Measurements from ENCODE around the gene SH3RF2. TPM values are rescaled to one million over a fixed set of nuclear protein-coding genes. Genes with fewer than 3 reads are reported as not detected.
"Not testable (repeated sequence)": the region's sequence is repeated elsewhere in the genome, so short reads cannot be mapped to it uniquely, and the experiment has no call there.

SH3RF2 gene, protein sequence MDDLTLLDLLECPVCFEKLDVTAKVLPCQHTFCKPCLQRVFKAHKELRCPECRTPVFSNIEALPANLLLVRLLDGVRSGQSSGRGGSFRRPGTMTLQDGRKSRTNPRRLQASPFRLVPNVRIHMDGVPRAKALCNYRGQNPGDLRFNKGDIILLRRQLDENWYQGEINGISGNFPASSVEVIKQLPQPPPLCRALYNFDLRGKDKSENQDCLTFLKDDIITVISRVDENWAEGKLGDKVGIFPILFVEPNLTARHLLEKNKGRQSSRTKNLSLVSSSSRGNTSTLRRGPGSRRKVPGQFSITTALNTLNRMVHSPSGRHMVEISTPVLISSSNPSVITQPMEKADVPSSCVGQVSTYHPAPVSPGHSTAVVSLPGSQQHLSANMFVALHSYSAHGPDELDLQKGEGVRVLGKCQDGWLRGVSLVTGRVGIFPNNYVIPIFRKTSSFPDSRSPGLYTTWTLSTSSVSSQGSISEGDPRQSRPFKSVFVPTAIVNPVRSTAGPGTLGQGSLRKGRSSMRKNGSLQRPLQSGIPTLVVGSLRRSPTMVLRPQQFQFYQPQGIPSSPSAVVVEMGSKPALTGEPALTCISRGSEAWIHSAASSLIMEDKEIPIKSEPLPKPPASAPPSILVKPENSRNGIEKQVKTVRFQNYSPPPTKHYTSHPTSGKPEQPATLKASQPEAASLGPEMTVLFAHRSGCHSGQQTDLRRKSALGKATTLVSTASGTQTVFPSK
- total RNA-seq, result 267 TPM
- long read RNA-seq, partial matches to known transcripts, result 162 of 171 reads
- long read RNA-seq, other reads (novel, unspliced or antisense), result 9 of 171 reads

DNA sequence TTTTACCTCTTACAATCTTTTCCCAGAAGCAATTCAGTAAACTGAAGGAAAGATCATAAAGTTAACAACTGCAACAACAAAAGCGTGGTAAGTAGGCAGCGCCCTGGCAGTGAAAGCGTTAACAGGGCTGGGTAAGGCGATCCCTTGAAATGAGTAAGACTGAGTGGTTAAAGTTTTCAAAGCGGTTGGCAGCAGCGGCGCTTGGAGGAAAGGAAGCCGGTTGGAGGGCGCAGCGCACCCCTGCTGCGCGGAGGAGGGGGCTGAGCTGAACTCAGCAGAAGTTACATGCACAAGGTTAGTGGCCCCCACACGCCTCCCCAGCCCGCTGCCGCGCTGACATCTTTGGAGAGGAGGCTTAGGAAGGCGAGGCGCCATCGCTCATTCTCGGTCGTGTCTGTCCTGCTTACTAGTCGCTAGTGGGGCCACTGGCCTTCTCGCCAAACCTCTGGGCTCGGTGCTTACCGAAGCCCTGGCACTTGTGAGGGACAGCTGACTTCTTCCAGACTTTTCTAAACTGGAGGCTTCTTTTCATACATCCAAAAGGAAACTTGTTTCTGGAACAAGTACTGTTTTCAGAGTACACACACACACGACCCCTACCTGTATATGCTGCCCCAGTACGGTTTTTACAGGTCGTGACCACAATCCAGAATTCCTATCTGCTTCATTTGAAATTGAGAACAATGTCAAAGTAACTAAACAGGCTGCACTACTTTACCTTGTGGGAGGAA is at the start of gene SH3RF2:
TSS of gene SH3RF2 (plus strand) at position 178 of the 731 bp plus-strand sequence. CDS start 1,351 bp downstream, outside the sequence.
- DNase-seq (ENCODE audit: missing footprints) (peak; percentile 65), ATAC-seq (peak; percentile 49)
- intact Hi-C loops (cut with DNase I), result loop anchor here (5.0 kb wide), 1 partner anchor 106 kb away; no protein-coding TSS in a partner anchor

DNA sequence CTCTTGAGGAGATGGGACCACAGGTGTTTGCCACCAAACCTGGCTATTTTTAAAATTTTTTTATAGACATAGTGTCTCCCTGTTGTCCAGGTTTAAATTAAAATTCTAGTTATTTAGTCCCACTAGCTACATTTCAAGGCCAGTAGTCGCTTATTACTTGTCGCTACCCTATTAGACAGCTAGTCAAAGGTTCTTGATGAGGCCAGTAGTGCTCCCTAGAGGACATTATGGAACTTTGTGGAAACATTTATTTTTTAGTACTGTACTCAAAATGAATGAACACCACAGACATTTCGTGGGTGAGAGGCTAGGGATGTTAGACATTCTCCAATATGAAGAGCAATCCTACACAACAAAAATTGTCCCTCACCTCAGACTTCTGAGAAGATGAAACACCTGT is 49.2 kb upstream of the SH3RF2 start:
- DNase-seq (ENCODE audit: missing footprints) (no peak), ATAC-seq (no peak)
- intact Hi-C loops (cut with DNase I), result no loop called here

DNA sequence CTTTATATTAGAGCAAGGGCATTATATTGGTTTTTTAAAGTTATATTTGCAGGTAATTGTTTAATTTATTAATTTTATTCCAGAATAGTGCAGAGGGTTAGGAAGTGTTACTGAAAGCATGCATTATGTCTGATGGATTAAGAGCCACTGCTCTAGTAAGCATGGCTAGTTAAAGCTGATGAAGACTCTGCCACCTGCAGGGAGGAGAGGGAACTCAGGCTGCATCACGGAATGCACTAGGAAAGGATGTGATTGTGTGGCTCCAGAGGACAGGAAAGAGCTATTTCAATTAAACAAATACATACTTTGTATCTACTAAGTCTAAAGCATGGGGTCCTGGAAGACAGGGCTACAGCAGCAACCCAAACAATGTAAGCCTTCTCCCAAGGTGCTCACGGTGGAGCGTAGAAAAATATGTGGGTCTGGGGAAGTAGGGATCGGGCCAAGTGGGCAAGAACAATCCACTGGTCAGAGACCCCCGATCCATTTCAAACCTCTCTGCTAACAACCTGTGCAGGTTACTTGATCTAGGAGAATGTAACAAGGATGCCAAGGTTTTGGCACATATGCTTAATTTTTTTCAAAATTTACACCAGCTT is 48.3 kb upstream of the SH3RF2 start:
- no peak for ATAC-seq
- DNase-seq (ENCODE audit: missing footprints), result no peak
- intact Hi-C loops (cut with DNase I), result no loop called here

DNA sequence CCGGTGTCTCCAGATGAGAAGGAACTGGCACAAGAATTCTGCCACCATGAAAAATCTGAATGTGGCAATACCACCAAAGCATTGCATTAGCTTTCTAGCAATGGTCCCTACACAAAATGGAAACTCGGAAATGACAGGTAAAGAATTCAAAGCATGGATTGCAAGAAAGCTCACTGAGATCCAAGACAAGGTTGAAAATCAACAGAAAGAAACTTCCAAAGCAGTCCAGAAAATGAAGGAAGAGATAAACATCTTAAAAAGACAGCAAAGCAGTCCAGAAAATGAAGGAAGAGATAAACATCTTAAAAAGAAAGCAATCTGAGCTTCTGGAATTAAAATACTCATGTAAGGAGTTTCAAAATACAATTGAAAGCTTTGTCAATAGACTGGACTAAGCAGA is 46.8 kb upstream of the SH3RF2 start:
- DNase-seq (ENCODE audit: missing footprints) (no peak), ATAC-seq (no peak)
- intact Hi-C loops (cut with DNase I), result no loop called here

DNA sequence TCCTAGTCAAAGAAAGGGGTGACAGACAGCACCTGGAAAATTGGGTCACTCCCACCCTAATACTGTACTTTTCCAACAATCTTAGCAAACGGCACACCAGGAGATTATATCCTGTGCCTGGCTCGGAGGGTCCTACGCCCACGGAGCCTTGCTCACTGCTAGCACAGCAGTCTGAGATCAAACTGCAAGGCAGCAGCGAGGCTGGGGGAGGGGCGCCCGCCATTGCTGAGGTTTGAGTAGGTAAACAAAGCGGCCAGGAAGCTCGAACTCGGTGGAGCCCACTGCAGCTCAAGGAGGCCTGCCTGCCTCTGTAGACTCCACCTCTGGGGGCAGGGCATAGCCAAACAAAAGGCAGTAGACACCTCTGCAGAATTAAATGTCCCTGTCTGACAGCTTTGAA is 45.0 kb upstream of the SH3RF2 start:
- ATAC-seq; intact Hi-C loops (cut with DNase I); DNase-seq (ENCODE audit: missing footprints): not testable (repeated sequence)

DNA sequence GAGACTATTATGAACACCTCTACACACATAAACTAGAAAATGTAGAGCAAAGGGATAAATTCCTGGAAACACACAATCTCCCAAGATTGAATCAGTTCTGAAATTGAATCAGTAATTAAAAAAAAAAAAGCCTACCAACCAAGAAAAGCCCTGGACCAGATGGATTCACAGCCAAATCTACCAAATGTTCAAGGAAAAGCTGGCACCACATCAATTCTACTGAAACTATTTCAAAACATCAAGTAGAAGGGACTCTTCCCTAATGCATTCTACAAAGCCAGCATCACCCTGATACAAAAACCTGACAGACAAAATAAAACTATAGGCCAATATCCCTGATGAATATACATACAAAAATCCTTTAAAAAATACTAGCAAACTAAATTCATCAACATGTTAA is 38.2 kb upstream of the SH3RF2 start:
- intact Hi-C loops (cut with DNase I), result no loop called here
- ATAC-seq (no peak), DNase-seq (ENCODE audit: missing footprints) (no peak)

DNA sequence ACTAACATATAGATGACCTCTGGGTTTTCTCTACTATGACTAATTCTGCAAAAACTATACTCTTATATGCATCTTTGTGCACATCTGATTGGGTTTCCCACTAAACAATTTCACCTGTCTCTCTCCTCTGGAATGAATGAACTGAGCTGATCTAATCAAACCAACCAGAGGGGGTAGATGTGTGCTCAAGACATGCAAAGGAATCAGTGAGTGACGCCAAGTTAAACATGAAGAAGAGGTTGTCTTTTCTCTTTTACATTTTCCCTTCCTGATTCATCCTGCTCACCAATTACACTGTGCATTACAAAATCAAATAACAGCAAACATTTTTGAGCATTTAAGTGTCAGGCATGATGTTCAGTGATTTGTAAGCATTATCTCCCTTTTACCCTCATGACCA is 34.0 kb upstream of the SH3RF2 start:
- intact Hi-C loops (cut with DNase I), result no loop called here
- DNase-seq (ENCODE audit: missing footprints), result no peak
- ATAC-seq, result no peak

DNA sequence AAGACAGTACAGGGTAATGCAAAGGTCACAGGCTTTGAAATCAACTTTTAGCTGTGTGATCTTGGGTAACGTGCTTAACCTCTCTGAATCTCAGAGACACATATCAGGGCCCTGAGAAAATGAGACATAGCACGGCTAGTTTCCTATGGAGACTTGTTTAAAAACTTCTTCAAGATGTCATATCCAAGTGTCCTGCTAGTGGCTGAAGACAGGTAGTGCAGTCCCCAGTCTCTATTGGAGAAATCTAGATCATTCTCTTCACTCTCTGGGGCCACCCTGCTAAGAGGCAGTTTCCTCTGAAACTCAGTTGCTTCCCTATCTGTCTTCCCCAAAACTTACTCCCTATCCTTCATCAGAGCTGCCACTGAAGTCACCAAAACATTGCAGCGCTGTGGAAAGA is 33.3 kb upstream of the SH3RF2 start:
- intact Hi-C loops (cut with DNase I), result no loop called here
- no peak for ATAC-seq
- DNase-seq (ENCODE audit: missing footprints), result no peak

DNA sequence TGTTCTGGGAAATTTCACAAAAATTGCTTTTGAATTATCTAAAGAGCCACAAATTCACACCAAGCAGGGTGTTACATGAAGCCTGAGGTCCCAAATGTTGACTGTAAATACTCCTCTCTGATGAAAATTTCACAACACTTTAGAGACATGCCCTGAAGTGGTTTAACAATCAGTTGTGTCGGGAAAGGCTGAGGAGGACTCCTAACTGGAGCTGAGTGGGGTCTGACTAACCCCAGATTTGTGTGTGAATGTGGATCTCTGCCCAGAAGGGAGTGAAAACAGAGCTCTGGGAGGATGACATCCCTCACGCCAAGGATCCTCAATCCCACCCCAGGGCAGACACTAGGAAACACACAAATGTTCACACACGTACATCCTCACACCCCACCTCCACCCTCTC is 32.5 kb upstream of the SH3RF2 start:
- ATAC-seq (no peak), DNase-seq (ENCODE audit: missing footprints) (no peak)
- intact Hi-C loops (cut with DNase I), result no loop called here

DNA sequence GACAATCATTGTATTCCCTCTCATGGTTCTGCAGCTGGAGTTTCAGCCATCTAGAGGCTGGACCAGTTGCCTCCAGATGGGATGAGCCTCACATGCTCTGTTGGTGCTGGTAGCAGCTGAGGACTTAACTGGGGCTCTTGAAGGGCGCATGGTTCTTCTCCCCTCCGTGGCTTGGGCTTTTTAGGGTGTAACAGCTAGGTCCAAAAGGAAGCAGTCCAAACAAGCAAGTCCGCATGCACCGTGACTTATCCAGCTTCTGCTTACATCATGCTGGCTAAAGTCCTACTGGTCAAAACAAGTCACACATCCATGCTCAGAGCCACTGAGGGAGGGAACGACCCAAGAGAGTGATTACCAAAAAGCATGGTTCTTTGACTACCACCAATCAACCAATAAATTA is 31.6 kb upstream of the SH3RF2 start:
- DNase-seq (ENCODE audit: missing footprints) (no peak), ATAC-seq (no peak)
- intact Hi-C loops (cut with DNase I), result no loop called here

DNA sequence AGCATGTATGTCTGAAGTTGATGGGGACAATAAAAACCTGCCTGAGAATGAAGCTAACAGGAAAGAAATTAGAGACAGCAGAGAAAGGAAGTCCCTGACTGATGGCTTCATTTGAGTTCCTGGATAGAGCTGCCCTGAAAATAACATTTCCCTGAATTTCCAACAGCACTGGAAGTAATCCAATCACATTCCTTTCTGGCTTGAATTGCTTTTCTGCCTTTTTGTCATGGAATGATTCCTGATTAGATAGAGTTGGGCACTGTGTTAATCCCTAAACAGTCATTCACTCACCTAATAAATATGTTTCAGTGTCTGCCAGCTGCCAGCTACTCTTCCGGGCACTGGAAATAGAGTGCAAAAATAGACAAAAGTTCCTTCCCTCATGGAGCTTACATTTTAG is 30.0 kb upstream of the SH3RF2 start:
- DNase-seq (ENCODE audit: missing footprints) (no peak), ATAC-seq (no peak)
- intact Hi-C loops (cut with DNase I), result no loop called here

DNA sequence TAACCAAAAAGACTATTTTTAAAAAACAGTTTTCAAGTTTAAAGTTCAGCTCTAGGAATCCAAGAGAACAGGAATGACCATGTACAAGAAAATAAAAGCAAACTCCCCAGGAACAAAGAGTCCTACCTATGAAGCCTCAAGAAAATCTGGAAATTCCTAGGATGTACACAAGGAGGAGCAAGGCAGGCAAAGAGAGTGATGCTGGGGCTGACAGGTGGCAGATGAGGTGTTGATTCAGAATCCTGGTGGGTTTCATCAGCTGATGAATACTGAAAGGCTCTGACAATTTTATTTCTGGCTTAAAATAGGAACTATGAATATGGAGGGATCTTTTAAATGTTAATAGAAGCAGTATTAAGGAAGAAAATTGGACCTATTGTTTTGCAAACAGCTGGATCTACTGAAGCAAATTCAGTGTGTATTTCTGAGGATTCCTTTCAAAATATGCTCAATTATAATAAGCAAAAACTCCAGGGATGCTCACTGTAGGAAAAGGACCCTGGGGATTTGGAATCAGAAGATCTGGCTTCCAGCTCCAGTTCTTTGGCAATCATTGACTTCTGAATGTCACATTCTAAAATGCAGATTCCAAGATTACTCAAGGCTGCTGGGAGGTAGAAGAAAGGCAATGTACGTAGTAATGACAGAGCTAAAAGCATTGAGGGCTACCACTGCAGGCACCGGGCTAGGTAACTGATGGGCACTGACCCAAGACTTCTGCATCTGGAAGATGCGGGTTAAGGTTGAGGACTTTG is 28.0 kb upstream of the SH3RF2 start:
- ATAC-seq, result no peak
- intact Hi-C loops (cut with DNase I), result no loop called here
- DNase-seq (ENCODE audit: missing footprints), result no peak

DNA sequence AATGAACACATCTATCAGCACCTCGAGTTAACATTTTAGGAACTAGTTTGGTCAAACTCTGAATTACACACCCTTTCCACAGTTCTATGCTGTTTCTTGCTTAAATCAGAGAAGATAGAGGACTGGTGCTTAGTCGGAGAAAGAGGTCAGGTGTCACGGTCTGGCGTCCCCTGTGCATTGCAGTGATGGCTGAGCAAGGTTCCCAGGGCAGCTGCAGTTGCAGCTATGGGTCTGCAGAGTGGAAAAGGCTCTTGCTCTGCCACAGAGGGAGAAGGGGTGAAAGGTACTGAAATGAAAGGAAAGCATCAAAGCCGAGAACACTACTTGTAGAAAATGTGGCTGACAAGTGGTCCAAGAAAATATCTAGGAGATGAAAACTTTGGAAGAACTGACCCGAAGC is 25.2 kb upstream of the SH3RF2 start:
- no peak for ATAC-seq
- no peak for DNase-seq (ENCODE audit: missing footprints)
- intact Hi-C loops (cut with DNase I), result no loop called here

DNA sequence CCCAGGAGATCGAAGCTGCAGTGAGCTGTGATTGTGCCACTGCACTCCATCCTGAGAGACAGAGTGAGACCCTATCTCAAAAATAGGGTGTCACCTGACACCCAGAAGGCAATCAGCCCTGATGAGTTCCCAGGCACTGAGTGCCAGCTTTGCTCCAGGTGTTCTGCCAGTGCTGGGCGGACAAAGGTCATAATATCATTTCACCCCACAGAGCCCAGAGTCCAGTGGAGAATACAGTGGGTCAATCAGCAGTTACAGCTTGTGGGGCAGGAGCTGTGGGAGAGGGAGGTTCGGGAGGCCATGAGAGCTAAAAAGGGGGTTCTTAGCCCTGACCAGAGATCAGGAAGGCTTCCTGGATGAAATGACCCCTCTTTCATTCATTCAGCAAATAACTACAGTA is 24.4 kb upstream of the SH3RF2 start:
- DNase-seq (ENCODE audit: missing footprints) (no peak), ATAC-seq (no peak)
- intact Hi-C loops (cut with DNase I), result no loop called here

DNA sequence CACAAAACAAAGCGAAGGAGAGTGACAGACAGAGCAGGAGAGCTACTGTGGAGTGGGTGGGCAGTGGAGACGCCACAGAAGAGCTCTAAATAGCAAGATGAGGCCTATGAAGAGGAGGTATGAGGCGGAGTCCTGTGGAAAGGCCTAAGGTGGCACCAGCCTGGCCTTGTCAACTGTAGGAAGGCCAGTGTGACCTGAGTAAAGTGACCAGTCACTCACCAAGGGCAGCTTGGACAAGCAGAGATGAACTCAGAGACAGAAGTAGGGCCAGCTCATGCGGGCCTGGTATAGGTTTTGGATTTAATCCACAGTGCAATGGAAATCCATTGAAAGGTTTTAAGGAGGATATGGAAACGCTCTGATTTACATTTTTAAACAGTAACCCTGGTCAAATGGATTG is 23.8 kb upstream of the SH3RF2 start:
- no peak for DNase-seq (ENCODE audit: missing footprints)
- intact Hi-C loops (cut with DNase I), result no loop called here
- ATAC-seq, result no peak

DNA sequence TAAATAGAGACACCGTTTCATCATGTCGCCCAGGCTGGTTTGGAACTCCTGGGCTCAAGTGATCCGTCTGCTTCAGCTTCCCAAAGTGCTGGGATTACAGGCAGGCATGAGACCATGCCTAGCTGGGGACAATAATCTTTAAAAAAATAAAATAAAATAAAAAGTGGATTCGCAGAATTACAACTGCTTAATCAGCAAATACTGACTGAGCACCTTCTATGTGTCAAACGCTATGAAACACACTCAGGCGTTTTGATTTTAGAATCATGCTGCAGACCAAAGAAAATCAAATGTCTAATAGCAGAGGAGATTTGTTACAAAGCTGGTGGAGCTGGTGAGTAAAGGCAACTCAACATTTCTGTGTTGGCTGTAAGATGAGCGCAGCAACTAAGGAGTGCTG is 22.7 kb upstream of the SH3RF2 start:
- DNase-seq (ENCODE audit: missing footprints) (no peak), ATAC-seq (no peak)
- intact Hi-C loops (cut with DNase I), result no loop called here

DNA sequence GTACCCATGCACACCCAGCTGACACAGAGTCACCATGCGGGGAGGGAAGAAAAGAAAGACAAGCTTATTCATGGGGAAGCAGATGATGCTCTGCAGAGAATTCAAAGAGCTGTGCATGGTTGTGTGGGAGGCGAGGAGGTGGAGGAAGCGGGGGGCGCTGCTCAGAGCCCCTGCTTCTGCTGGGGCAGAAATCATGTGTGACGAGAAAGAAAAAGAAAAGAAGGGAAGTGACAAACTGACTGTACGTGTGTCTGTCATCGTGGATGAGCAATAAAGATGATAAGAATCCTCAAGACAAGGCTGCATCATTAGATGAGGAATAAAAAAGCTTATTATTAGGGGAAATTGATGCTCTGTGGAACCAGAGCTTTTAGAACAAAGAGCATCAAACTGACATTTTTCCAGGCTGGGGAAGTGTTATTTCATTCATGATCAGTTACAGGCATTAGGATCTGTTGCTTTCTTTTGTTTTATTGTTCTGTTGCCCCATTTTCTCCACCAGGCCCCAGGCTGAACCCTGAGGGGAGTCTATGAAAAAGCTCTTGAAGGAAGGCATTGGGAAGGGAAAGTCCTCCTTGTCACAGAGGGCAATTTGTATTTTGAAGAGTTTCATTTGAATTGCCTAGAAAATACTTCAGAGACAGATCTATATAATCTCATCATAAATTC is 20.3 kb upstream of the SH3RF2 start:
- ATAC-seq (no peak), DNase-seq (ENCODE audit: missing footprints) (no peak)
- intact Hi-C loops (cut with DNase I), result no loop called here

DNA sequence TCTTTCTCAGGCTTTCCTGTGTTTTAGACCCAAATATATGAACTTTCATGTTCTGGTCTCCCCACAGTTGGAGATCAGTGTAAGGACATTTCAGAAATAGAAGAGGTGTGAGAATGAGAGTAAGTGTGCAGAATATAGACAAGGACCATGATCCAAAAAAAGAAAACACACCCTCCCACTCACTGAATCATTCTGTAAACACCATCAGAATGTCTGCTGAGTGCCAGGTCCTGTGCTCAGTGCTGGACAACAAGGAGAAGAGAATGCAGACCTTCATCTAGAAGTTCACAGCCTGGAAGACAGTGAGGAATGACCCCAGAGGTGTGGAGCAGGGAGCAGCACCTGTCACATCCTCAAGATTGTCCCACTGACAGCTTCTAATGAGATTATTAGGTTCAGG is 19.1 kb upstream of the SH3RF2 start:
- intact Hi-C loops (cut with DNase I), result no loop called here
- peak; percentile 55 for ATAC-seq
- no peak for DNase-seq (ENCODE audit: missing footprints)

Data from Right ventricle myocardium inferior (tissue), 1 donor.